Stimulated activated naive CD4-positive, alpha-beta T cell (primary cell): ENCODE data around the gene PATJ.
"Not testable (repeated sequence)": the region's sequence is repeated elsewhere in the genome, so short reads cannot be mapped to it uniquely, and the experiment has no call there.

Experiments used
- DNase-seq, 6 experiments: peaks; one replicate each; lab custom pipeline; 2025; lab: John Stamatoyannopoulos, UW

Gene PATJ, protein sequence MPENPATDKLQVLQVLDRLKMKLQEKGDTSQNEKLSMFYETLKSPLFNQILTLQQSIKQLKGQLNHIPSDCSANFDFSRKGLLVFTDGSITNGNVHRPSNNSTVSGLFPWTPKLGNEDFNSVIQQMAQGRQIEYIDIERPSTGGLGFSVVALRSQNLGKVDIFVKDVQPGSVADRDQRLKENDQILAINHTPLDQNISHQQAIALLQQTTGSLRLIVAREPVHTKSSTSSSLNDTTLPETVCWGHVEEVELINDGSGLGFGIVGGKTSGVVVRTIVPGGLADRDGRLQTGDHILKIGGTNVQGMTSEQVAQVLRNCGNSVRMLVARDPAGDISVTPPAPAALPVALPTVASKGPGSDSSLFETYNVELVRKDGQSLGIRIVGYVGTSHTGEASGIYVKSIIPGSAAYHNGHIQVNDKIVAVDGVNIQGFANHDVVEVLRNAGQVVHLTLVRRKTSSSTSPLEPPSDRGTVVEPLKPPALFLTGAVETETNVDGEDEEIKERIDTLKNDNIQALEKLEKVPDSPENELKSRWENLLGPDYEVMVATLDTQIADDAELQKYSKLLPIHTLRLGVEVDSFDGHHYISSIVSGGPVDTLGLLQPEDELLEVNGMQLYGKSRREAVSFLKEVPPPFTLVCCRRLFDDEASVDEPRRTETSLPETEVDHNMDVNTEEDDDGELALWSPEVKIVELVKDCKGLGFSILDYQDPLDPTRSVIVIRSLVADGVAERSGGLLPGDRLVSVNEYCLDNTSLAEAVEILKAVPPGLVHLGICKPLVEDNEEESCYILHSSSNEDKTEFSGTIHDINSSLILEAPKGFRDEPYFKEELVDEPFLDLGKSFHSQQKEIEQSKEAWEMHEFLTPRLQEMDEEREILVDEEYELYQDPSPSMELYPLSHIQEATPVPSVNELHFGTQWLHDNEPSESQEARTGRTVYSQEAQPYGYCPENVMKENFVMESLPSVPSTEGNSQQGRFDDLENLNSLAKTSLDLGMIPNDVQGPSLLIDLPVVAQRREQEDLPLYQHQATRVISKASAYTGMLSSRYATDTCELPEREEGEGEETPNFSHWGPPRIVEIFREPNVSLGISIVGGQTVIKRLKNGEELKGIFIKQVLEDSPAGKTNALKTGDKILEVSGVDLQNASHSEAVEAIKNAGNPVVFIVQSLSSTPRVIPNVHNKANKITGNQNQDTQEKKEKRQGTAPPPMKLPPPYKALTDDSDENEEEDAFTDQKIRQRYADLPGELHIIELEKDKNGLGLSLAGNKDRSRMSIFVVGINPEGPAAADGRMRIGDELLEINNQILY (N-terminal part only)

DNA sequence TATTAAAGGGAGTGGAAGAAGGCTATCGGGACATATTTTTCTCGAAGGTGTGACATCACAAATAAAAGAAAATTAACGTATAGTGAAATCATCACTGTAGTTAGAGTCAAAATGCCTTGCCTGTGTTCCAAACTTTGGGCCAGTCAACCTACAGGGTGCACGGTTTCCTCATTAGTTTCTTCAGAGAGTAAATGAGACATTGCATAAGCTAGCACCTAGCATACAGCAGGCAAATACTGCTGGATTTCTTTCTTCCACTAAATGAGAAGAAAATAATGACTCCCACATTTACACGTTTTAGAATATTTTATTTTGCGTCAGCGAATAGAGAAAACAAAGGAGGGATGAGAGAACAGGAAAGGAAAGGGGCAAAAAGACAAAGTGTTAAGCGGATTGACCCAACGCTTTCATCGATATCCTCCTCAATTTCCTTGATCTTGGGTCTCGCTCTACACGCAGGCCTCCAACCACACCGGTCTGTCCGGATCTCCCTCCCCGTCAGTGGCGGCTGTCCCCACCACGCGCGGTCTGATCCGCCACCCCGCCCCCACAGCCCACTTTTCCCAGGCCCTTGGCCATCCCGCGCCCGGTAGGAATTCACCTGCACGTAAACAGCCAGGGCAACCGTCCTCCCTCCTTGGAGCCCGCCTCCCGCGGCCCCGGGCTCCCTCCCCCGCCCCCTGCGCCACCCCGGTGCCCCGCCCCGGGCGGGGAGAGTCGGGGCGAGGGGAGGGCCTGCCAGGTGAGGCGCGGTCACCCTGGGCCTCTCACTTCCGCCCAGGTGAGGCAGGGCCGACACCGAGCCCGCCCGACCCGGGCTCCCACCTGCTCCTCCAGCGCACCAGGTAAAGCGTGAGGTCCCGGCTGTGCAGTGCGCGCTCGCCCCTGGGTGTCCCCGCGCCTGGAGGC lies at the start of gene PATJ:
Gene PATJ (plus strand): TSS at position 770 of the 909 bp plus-strand sequence. CDS start 20,413 bp downstream, outside the sequence.
- peak; percentile 43 to 73 (median 64) for DNase-seq

DNA sequence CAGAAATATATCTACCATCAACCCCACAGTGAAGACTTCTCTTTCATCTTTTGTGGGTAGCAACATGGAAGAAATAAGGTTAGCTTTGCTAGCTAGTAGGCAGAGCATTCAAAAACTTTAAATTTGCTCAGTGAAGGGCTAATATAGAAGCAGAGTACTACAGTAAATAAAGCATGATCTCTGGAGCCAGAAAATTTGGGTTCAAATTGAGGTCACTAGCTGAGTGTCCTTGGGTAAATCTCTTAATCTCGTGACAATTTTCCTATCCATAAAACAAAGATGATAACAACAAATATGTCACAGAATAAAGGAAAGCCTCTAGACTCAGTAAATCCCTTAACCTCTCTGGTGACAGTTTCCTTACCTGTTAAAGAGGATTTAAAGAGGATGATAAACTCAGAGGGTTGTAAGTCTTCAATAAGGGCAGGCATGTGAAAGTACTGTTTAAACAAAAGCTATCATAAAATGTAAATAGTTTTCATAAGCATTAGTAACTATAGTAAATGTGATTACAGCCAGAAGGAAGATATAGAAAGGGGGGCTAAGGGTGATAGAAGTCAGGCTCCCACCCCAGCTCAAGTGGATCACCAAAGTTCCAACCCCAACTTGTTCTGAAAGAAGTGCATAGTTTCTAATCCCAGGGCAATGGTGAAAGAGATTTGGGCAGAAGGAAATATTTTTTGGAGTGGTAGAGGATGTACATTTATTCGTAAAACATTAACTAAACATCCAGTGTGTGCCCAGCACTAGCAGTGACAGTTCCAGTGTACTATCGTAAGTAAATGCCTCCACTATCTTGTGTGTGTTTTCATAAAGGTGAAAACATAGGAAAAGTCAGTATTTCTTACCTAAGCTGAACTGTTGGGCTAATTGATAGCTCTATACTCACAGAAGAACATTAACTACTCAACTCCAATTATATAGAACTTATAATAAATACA lies 42.1 kb upstream of the PATJ start:
- no peak for DNase-seq

DNA sequence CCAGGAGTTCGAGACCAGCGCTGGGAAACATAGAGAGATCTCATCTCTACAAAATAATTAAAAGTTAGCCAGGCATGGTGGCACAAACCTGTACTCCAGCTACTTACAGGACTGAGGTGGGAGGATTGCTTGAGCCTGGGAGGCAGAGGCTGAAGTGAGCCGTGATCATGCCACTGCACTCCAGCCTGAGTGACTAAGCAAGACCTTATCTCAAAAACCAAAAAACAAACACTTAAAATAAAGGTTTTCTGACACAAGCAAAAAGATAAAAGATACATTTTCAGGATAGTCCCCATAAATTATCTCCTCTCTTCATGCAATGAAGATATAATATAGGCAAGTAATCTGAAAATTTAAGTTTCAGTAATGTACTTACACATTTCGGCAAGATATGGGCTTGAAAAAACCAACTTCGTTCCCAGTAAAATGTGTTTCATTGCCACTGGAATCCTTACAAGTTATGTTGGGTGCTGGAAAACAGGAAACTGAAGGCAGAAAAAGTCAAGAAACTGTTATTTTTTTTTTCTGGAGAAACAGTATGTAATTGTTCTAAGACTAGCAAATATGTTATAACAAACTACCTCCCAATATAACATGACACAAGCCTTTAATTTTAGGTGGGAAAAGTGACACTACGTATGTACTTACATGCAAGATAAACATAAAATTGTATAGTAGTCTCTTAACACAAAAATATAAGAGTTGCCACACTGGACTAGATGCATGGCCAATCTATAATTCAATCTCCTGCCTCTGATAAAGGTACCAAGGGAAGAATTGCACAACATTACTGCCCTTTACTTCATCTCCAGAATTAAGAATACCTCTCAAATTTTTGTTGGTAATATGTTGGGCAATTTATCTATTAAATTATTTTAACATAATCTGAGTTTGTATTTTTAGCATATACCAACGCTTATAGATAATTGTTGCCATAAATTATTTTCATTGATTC lies 33.0 kb upstream of the PATJ start:
- DNase-seq, result no peak

DNA sequence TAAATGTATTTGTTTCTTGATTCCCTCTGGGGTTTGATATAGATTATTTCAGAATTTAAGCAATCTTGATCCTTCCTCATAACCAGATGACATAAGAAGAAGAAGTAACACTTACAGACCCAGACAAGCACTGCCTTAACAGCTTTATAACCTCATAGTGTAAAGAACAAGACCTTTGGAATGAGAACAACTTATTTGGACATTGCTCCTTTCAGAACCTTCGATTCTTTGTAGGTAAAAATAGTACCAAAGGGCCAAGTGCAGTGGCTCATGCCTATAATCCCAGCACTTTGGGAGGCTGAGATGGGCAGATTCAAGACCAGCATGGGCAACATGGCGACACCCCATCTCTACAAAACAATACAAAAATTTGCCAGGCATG lies 32.4 kb upstream of the PATJ start:
- no peak for DNase-seq

DNA sequence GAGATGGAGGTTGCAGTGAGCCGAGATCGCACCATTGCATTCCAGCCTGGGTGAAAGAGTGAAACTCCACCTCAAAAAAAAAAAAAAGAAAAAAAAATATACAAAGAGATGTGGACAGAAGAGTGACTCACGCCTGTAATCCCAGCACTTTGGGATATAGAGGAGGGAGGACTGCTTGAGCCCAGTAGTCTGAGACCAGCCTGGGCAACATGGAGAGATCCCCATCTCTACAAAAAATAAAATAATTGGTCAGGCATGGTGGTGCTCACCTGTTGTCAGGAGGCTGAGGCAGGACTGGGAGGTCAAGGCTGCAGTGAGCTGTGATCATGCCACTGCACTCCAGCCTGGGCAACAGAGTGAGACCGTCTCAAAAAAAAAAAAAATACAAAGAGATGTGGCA lies 31.0 kb upstream of the PATJ start:
- not testable (repeated sequence) for DNase-seq

DNA sequence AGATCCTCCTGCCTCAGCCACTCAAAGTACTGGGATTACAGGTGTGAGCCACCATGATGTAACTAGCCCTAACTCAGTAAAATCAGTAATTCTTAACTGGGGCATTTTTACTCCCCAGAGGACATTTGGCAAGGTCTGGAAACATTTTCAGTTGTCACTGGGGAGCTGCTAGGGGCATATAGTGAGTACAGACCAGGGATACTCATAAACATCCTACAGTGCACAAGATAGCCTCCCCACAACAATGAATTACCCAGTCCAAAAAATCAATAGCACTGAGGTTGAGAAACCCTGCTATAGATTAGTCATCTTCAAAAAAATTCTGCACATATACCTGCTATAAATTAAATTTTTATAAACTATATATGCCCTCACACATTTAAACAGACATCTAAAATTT lies 30.3 kb upstream of the PATJ start:
- DNase-seq, result no peak

DNA sequence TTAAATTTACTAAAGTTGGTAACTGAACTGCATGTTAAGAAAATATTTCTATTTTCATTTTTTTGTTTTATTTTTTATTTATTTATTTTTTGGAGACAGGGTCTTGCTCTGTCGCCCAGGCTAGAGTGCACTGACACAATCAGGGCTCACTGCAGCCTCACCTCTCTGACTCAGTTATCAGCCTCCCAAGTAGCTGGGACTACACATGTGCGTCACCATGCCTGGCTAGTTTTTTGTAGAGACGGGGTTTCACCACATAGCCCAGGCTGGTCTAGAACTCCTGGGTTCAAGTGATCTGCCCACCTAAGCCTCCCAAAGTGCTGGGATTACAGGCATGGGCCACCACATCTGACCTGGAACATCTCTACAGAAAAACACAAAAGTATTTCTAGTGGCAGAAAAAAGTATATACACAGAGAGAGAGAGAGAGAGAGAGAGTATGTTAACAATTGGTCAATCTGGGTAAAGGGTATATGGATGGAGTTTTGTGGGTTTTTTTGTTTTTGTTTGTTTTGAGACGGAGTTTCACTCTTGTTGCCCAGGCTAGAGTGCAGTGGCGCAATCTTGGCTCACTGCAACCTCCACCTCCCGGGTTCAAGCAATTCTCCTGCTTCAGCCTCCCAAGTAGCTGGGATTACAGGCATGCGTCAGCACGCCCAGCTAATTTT lies 23.1 kb upstream of the PATJ start:
- DNase-seq, result not testable (repeated sequence)

DNA sequence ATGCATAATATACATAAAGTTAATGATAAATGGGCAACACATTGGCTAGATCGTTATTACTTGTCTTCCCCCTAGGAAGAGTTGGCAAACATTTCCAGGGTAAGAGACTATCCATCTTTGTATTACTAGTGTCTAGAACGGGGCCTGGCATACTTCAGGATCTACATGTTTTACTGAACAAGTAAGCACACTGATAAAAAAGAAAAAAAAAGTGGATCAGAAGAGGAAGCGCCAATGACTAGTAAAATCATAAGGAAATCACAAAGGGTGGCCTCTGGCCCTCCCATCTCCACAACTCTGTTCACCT lies 17.8 kb upstream of the PATJ start:
- DNase-seq, result no peak

DNA sequence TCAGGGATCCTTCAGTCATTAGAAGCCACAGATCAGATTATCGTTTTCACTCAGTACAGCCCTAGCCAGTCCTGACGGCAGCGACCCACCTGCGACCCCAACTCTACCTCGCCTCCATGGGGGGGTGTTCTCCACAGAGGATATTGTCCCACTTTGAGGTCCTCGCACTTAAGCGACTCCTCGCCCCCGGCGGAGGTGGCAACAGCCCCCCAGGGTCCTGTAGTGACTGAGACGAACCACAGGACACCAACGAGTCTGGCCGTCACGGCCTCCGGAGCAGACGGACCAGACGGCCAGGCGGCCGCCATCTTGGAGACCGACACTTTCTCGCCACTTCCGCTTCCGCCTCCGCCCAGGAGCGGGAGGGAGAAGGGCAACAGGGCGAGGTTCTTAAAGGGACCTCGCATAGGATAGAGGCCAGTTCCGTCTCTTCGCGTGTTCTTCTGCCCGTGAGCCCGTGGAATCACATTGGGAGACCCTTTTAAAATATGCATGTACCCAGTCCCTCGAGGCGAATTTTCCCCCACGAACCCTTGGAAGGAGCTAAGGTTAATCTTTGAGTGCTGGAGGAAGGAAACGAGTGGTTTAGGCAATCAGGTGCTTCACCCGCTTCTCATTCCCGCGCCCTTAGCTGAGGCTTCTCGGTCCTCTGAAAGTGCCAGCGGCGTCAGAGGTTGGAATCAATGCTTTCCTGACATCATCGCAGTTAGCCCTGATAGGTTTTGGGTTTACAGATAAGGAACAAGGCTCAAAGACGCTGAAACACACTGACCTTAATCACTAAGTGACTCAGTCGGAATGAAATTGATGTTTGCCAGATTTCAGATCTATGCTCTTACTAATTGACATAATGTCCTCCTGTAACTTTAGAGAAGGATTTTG lies 17.2 kb upstream of the PATJ start, which contains the start of gene TM2D1:
Gene TM2D1 (minus strand): TSS at position 329 of the 882 bp plus-strand sequence. CDS start 21 bp downstream, at position 308.
- peak; percentile 69 to 86 (median 74) for DNase-seq

DNA sequence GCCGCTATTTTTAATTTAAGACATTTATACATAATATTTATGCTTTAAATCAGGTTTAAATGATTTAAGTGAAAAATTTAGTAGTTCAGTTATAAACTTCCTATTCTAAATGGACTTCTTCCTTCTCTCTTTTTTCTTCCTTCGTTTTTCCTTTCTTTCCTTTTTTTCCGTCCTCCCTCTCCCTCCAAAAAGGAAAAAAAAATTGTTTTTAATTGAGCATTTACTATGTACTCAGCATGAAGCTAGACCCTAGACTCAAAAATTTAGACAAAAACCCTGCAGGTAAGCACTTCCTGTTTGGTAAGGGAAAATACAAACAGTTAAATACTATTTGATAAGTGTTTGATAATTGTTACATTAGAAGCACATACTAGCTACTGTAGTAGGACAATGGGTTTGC lies 14.7 kb upstream of the PATJ start:
- no peak for DNase-seq

DNA sequence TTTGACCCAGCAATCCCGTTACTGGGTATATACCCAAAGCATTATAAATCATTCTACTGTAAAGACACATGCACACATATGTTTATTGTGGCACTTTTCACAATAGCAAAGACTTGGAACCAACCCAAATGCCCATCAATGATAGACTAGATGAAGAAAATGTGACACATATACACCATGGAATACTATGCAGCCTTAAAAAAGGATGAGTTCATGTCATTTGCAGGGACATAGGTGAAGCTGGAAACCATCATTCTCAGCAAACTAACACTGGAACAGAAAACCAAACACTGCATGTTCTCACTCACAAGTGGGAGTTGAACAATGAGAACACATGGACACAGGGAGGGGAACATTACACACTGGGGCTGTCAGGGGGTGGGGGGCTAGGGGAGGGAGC lies 11.6 kb upstream of the PATJ start:
- DNase-seq, result not testable (repeated sequence)

DNA sequence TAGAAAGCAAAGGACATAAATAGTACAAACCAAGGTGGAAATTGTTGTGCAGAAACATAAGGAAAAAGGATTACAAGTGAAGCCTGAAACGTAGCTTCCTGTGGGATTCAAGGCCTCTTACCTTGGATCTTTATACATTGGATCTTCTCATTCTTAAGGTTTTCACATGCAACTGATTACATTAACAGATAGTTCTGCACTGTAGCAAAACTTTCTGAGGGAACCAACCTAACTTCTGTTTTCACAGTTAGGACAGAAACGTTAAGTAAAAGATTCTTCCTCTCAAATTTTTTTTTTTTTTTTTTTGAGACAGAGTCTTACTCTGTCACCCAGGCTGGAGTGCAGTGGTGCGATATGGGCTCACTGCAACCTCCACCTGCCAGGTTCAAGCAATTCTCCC lies 9.6 kb upstream of the PATJ start:
- DNase-seq, result no peak

DNA sequence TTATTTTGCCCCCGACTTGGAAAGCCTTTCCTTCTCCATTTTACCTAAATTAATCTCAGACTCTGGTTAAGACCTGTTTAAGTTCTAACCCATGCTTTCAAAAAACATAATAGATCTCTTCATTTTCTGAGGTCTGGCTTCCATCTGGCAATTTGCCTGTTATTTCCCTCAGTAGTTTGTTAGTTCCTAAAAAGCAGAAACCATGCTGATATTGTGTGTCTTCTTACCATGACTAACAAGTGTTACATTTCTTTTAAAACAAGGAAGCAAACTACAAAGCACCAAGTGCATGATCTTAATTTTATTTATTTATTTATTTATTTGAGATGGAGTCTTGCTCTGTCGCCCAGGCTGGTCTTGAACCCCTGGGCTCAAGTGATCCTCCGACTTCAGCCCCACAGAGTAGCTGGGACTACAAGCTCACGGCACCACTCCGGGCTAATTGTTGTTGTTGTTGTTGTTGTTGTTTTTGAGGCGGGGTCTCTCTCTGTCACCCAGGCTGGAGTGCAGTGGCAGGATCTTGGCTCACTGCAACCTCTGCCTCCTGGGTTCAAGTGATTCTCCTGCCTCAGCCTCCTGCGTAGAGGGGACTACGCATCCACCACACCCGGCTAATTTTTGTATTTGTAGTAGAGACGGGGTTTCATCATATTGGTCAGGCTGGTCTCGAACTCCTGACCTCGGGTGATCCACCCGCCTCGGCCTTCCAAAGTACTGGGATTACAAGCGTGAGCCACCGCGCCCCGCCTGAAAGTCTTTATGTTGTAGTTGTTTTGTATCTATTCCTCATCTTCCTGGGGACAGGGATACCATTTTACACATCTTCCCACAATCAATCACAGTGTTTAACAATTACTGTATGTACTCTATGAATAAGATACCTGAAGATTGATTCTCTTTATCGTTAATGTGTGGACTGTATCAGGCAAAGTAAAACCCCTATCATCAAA lies 1.3 kb upstream of the PATJ start:
- no peak for DNase-seq

DNA sequence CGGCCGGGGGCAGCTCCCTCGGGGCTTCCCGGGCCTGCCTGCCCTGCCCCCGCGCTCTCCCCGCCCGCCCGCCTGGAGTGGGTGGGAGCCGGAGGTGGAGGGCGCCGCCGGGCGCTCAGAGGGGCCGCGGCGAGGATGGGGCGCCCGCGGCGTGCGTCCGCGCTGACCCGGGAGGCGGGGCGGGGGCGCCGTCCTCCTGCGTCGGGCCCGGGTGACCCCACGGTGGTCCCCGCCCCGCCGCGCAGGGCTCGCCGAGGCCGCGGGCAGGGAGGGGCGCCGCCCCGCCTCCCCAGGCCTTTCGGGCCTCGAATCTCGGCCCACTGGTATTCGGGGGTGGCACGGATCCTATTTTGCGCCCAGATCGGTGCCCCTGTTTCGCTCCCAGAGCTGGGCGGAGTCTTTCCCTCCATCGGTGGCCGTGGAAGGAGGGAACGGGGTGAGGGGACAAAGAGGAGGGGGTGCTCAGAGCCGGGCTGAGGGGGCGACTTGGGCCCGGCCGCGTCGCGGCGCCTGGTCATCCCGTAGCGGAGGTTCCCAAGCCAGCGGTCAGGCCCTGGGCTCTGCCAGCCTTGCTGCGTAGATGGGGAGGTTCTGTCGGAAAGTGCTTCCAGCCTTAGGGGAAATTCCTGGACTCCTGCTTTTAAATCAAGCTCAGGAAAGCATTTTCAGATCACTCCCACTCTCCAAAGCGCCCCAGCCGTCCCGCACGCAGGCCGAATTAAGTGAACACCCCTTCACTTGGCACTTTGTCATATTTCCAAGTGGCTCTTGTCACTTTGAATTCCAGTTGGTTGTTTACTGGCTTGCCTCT lies 545 bp downstream of the PATJ start:
- peak in 1 of 6 experiments; percentile 27 for DNase-seq

DNA sequence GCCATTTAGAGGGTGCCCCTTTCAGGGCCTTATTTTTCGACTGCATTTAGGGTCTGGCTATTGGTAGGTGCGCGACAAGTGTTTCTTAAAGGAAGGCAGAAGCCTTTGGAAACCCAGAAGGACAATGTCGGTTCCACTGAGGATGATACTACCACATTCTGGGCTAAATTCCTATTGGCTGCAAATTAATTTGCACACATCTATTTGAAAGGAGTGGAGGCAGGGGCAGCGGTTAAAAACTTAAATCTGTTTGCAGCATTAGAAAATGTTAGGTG lies 1.1 kb downstream of the PATJ start:
- DNase-seq, result peak in 1 of 6 experiments; percentile 6
